Keratinocyte (primary cell): ENCODE measurements around the gene CCDC127. TPM values are rescaled to one million over a fixed set of nuclear protein-coding genes. Genes with fewer than 3 reads are reported as not detected.

ENCODE experiments used
- DNase-seq: peaks from one replicate; pipeline ENCODE4 v3.0.0-alpha.2; 2011; ENCODE audit warnings: low read depth, missing footprints, low spot score
- FAIRE-seq: peaks from 2 replicates; lab custom pipeline; 2011; peaks lifted over from hg19 to GRCh38; lab: Jason Lieb, UNC
- H2AFZ ChIP-seq: 2 replicates; pipeline ENCODE4 v1.6.0; 2012; ENCODE audit warnings: low read length, control low read depth, inconsistent platforms; ENCODE audit not compliant: control insufficient read depth
- H3K27ac ChIP-seq: 2 replicates; pipeline ENCODE4 v1.5.1; 2011; ENCODE audit warnings: low read length; ENCODE audit not compliant: control insufficient read depth, insufficient read depth
- H3K27me3 ChIP-seq: 3 replicates; pipeline ENCODE4 v1.6.0; 2011; ENCODE audit warnings: low read length; ENCODE audit not compliant: control insufficient read depth, insufficient read depth; ENCODE audit errors: extremely low read depth
- H3K36me3 ChIP-seq, 2 experiments: 2 replicates in 1 of 2; 3 replicates in 1 of 2; pipeline ENCODE4 v1.5.1; 2011; ENCODE audit warnings: low read length in 2 of 2, mild to moderate bottlenecking in 1 of 2; ENCODE audit not compliant: control insufficient read depth in 2 of 2, insufficient read depth in 2 of 2; ENCODE audit errors: extremely low read depth in 1 of 2
- H3K4me1 ChIP-seq: 3 replicates; pipeline ENCODE4 v1.5.1; 2011; ENCODE audit warnings: low read length; ENCODE audit not compliant: control insufficient read depth, insufficient read depth; ENCODE audit errors: extremely low read depth
- H3K4me2 ChIP-seq: 3 replicates; pipeline ENCODE4 v1.6.0; 2011; ENCODE audit warnings: low read depth, low read length; ENCODE audit not compliant: control insufficient read depth, insufficient read depth; ENCODE audit errors: extremely low read depth
- H3K4me3 ChIP-seq, 3 experiments: fragments of 200-600 bp in 1 of 3; sonication (generic) in 1 of 3; 2 replicates in 2 of 3; 3 replicates in 1 of 3; pipeline ENCODE4 v1.5.1; 2011 to 2016; ENCODE audit warnings: low read length in 3 of 3, mild to moderate bottlenecking in 3 of 3, control low read depth in 2 of 3, inconsistent platforms in 1 of 3, low read depth in 1 of 3, mixed read lengths in 1 of 3, mixed run types in 1 of 3, moderate library complexity in 1 of 3; ENCODE audit not compliant: control insufficient read depth in 2 of 3, insufficient read depth in 2 of 3; ENCODE audit errors: extremely low read depth in 1 of 3
- H3K79me2 ChIP-seq: 2 replicates; pipeline ENCODE4 v1.6.0; 2012; ENCODE audit warnings: low read length; ENCODE audit not compliant: control insufficient read depth, insufficient read depth
- H3K9ac ChIP-seq: 3 replicates; pipeline ENCODE4 v1.6.0; 2011; ENCODE audit warnings: low read length; ENCODE audit not compliant: control insufficient read depth, insufficient read depth; ENCODE audit errors: extremely low read depth
- H3K9me1 ChIP-seq: 3 replicates; pipeline ENCODE4 v1.6.0; 2011; ENCODE audit warnings: low read length; ENCODE audit not compliant: control insufficient read depth, insufficient read depth; ENCODE audit errors: extremely low read depth
- H3K9me3 ChIP-seq: 2 replicates; pipeline ENCODE4 v1.5.1; 2012; ENCODE audit warnings: low read depth, low read length; ENCODE audit not compliant: control insufficient read depth
- H4K20me1 ChIP-seq: 3 replicates; pipeline ENCODE4 v1.6.0; 2011; ENCODE audit warnings: low read length; ENCODE audit not compliant: control insufficient read depth, insufficient read depth; ENCODE audit errors: extremely low read depth
- CTCF ChIP-seq, 3 experiments: IDR thresholded peaks in 1 of 3; conservative IDR thresholded peaks in 1 of 3; optimal IDR thresholded peaks in 1 of 3; 2 replicates in 2 of 3; 3 replicates in 1 of 3; pipeline versions ENCODE3 to v1.5.1; 2011; ENCODE audit warnings: low read length in 3 of 3, mild to moderate bottlenecking in 3 of 3, moderate library complexity in 2 of 3, control low read depth in 1 of 3, inconsistent platforms in 1 of 3; ENCODE audit not compliant: insufficient read depth in 2 of 3; ENCODE audit errors: extremely low read depth in 1 of 3
- EZH2 ChIP-seq: IDR thresholded peaks from one replicate; pipeline ENCODE4 v1.6.1; 2012; ENCODE audit warnings: inconsistent platforms, mild to moderate bottlenecking, low read length, moderate library complexity
- dilution Hi-C: fragments of 300-500 bp; cut with MboI; formaldehyde crosslinking; loops from one replicate; pipeline ENCODE4 v1.7.0; 2020; ENCODE audit warnings: low sequenced_read_pairs; ENCODE audit not compliant: extremely low pct_ligation_motif_present
- polyA plus RNA-seq, 5 experiments: library from polyadenylated mRNA; depleted of rRNA in 3 of 5; stranded (reverse) in 3 of 5; stranded (forward) in 1 of 5; unstranded in 1 of 5; fragments of >200 nt; gene quantifications; 1 replicate in 1 of 5; 2 replicates in 3 of 5; 3 replicates in 1 of 5; pipeline versions ENCODE4 v1.2.1 to v1.2.3, GENCODE V29; 2011 to 2012; ENCODE audit warnings: missing spikeins in 2 of 5, low read depth in 1 of 5, low replicate concordance in 1 of 5

CCDC127 gene
- polyA plus RNA-seq, 1 donor (not counting 4 experiments of a cell fraction or from before 2014, with no cell fraction given): 4.9 TPM

GRCh38 chr5:181566-181965 is 36.4 kb downstream of the CCDC127 start:
- Histone ChIP-seq H3K9me3 (no peaks in the 10 kb centered on the region), H3K4me1 (no peaks in the 10 kb centered on the region), H4K20me1 (no peaks in the 10 kb centered on the region), H3K9me1 (no peaks in the 10 kb centered on the region), H3K9ac (no peak overlapping the region), H3K27ac (no peak overlapping the region), H3K27me3 (peaks cover 18% of the 10 kb centered on the region), H3K4me2 (no peak overlapping the region), H3K79me2 (no peaks in the 10 kb centered on the region), H3K4me3 (no peak overlapping the region), H3K36me3 (no peaks in the 10 kb centered on the region), H2AFZ (no peak overlapping the region)
- no peak for DNase-seq
- dilution Hi-C loops: no loop called here
- no peak for FAIRE-seq
- TF ChIP-seq CTCF (optimal IDR thresholded peaks at IDR 0.05 in 1 of 3, IDR thresholded peaks at IDR 0.05 in 1 of 3, conservative IDR thresholded peaks at IDR 0.05 in 1 of 3; ENCODE audit: extremely low read depth in 1 of 3, insufficient read depth in 2 of 3, low read length in 3 of 3) (no peak), EZH2 (no peak)

GRCh38 chr5:181160-181559 is 36.8 kb downstream of the CCDC127 start:
- H3K9ac ChIP-seq: no peak overlapping the region
- no peaks in the 10 kb centered on the region for H3K36me3 ChIP-seq
- no peaks in the 10 kb centered on the region for H3K4me1 ChIP-seq
- no peak for DNase-seq
- H3K9me1 ChIP-seq: no peaks in the 10 kb centered on the region
- H4K20me1 ChIP-seq: no peaks in the 10 kb centered on the region
- H3K4me2 ChIP-seq: no peak overlapping the region
- dilution Hi-C loops: no loop called here
- FAIRE-seq: no peak
- peaks cover 18% of the 10 kb centered on the region for H3K27me3 ChIP-seq
- H3K4me3 ChIP-seq: no peak overlapping the region
- TF ChIP-seq CTCF (optimal IDR thresholded peaks at IDR 0.05 in 1 of 3, IDR thresholded peaks at IDR 0.05 in 1 of 3, conservative IDR thresholded peaks at IDR 0.05 in 1 of 3; ENCODE audit: extremely low read depth in 1 of 3, insufficient read depth in 2 of 3, low read length in 3 of 3) (no peak), EZH2 (no peak)
- H3K27ac ChIP-seq: no peak overlapping the region
- no peaks in the 10 kb centered on the region for H3K79me2 ChIP-seq
- no peak overlapping the region for H2AFZ ChIP-seq
- H3K9me3 ChIP-seq: no peaks in the 10 kb centered on the region
